HG02759 (cell line): ENCODE measurements around the gene CIAPIN1.

Experiments used
- ATAC-seq: cut with Tn5 transposase; IDR thresholded peaks from one replicate; pipeline ENCODE4 v1.9.1; 2021; ENCODE audit warnings: mild to moderate bottlenecking, moderate library complexity; ENCODE audit not compliant: unreplicated experiment

The CIAPIN1 gene

DNA sequence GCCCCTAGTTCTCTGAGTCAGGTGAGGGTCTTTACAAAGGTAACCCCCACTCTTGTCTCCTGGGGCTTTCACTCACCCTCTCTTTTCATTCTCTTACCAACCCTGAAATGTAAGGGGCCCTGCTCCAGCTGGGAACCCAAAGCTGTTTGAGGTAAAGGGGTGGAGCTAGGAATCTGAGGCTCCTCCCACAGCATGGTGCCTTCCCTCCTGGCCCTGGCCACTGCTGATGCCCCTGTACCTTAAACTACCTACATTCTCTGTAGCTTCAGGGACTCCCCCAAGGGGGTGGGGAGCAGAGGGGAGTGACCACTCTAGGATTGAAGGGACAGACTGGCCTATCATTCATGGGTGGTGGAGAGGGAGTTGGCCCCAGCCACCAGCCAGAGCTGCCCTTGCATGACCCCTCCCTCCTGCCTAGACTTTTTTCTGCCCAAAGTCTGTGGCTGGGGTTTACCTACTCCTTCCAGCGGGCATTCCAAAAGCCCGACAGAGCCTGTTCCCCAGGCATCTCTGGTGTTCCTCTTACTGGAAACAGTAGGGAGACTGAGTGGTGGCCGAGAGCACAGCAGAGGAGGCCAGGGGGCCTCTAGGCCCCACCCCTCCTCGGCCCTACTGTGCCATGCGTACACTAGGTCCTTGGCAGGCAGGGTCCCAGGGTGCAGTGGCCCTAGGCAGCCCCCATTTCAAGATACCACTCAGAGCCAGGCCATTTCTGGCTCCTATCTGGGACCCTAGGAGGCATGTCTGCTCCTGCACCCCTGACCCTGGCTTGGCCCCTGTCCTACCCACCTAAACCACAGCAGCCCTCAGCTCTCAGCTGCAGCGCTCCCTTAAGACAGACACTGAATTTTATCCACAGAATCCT, 29.6 kb upstream of the CIAPIN1 start:
- no peak for ATAC-seq

DNA sequence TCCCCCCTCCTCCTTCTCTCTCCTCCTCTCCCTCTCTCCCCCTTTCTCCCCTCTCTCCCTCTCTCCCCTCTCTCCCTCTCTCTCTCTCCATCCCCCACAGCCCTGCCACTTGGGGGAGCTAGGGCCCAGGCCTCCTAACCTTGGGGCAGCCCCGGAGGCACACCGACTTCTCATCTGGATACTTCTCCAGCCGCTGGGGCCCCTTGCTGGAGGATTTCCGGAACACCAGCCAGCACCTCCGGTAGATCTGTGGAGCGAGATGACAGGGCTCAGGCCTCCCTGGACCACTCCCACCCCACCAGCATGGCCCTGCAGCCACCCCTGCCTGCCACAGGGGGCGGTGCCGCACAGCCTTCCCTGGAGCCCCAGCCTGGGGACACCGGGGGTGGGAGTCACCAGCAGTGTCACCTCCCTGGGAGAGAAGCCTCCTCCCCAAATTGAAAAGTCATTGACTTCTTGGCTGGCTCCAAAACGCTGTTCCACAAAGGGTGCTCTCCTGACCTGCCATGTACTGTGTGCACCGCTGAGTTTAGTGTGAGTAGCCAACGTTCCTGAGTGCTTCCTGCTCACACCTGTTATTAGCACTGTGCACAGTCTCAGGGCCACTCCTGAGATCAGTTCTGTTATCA, 28.6 kb upstream of the CIAPIN1 start:
- peak; percentile 92 for ATAC-seq

DNA sequence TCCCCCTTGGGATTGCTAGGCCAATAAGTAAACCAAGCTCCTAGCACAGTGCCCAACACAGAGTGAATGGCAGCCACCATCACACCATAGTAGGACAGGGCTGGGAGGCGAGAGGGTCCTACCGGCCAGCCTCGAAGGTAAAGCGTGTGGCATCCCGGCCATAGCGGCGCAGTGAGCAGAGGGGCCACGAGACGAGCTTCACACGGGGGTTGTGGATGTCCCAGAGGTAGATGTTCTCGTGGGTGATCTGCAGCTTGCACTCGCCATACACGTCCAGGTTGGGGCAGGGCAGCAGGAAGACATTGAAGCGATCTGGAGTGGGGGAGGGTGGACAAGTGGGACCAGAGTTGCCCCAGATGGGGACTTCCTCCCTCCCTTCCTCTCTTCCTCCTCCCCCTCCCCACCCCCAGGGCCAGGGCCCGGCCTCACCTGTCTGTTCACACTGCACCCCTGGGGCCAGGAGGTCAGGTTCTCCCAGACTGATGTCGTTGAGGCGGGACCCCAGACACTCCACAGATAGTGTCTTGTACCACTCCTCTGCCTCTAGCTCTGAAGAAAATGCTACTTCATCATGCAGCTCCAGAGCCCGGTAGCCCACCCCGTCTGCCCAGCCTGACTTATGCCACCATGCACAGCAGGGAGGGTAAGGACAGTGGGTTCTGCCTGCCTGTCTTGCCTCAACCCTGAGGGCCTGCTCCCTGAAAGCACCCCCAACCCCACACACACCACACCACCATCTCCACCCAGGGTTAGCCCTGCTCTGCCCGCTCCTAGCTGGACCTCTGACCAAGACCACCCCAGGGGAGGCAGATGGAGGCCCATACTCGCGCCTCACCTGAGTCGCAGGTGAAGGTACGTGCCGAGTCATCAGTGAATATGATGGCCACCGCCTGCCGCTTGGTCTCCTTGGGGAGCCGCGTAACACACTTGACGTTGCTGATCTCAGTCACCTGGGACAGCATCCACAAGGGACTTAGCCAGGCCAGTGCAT, 27.8 kb upstream of the CIAPIN1 start:
- ATAC-seq, result no peak

DNA sequence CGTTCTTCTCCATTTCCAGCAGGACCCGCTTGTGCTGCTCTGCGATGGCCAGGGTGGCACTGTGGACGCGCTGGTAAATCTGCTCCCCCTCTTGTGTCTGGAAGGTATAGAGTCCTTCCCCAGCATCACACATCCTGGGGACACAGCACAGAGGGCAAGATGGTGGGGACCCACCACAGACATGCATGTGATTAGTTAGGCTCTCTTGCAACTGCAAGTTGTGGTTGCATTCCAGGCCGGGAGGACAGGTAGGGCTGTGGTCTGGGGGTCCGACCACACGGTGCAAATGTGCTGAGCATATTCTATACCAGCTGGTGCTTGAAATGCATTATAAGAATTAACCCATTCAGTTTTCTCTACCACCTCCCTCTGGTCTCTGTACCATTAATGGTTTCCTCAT, 26.7 kb upstream of the CIAPIN1 start:
- no peak for ATAC-seq

DNA sequence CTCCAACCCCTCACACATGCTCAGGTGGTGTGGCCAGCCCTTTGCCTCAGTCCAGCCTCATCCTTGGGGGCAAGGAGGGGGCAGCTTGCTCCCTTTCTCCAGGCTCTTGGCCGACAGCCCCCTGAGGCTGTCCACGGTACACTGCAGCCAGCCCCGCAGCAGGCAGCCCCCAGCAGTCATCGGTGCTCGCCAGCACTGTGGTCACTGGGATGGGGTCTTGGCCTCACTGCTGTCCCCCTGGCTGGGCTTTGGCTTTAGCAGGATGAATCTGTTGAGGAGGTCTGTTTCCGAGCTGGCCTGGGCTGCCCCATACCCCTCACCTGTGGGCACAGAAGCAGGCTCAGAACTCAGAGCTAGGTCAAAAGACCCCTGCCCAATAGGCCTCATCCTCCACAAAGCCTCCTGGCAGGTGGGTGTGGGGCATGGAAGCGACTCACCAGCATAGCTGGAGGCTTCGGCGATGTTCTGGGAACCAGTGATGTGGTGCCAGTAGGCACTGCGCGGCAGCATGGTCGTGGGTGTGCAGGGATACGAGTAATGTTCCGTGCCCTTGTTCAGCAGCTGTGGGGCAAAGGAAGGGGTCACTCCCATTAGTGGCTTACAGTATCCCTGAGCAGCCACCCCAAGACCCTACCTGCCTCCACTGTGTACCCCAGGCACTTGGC, 26.1 kb upstream of the CIAPIN1 start:
- ATAC-seq, result no peak

DNA sequence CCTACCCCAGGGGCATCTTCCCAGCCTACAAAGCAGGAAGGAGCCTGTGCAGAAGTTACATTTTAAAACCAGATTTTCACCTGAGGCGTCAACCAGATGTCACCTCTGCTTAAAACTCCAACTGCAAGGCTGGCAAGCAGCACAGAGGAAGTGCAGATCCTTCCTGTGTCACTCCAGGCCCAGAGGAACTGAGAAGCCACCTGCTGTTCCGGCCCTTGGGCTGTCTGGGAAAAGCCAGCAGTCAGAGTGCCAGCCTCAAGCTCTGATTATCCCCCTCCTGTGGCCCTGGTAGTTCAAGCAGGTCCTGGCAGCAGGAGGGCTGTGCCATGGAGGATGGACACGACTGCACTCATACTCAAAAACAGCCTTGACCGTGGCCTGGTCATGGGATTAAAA, 25.5 kb upstream of the CIAPIN1 start:
- ATAC-seq, result no peak

DNA sequence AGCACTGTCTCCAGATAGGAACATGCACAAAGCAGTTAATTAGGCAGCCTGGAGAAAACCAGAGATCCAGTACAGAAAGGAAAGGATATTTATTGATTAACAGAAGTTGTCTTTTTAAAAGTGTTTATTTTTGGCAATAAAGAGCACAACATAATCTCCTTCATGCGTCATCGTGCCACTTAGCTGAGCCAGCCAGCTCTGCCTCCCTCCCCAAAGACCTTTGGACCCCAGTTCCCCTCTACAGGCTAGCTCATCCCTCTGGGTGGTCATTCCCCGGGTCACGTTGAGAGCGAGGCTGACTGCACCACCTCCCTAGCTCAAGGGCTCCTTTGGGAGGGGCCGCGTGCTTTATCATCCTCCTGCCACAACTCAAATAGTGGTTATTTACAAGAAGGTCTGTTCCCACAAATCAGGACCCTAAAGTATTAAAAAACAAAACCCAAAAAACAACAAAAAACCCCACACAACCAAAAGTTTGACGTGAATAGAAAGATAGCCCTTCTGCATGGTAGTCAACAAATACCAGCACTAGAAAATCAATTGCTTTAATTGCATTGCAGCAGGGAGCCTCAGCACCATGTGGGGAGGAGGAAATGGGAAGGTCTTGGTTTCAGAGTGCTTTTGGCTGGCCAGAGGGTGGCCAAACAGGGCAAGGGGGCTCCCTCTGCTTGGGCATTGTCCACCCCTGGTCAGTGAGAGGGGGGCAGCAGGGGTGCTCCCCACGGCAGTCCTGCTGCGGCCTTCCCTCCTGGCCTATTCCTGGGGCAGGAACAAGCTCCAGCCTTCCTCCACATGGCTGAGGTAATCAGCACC, 24.9 kb upstream of the CIAPIN1 start:
- no peak for ATAC-seq

DNA sequence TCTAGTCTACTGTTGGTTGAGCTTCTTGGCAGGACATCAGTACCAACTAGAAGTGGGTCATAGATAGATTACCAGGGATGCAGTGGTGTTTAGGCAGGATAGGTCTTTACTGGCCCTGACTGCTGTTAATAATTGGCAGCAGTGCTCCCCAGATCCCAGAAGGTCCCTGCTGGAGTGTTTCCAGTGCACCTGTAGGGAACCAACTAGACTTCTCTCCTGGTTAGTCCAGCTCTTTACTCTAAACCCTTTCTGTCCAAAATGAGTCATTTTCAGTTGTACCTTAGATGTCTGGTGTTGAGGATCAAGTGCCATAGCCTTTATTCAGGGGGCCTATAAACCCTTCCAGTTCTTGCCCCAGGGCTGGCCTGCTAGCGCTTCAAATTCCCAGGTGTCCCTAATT, 24.0 kb upstream of the CIAPIN1 start:
- no peak for ATAC-seq

DNA sequence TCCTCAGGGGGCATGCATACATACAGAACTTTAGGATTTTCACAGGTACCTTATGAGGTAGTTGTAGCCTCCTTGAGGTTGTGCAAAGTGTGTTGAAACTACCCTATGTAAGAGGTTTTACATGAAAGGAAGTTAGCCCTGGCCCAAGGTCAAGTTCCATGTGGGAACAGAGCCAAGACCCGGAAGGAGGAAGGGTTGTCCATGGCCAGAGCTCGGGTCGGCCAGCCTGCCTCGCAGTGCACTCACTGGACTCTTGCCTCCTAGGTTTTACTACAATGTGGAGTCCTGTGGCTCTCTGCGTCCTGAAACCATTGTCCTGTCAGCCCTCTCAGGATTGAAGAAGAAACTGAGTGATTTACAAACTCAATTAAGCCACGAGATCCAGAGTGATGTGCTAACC, 23.5 kb upstream of the CIAPIN1 start:
- ATAC-seq, result no peak

DNA sequence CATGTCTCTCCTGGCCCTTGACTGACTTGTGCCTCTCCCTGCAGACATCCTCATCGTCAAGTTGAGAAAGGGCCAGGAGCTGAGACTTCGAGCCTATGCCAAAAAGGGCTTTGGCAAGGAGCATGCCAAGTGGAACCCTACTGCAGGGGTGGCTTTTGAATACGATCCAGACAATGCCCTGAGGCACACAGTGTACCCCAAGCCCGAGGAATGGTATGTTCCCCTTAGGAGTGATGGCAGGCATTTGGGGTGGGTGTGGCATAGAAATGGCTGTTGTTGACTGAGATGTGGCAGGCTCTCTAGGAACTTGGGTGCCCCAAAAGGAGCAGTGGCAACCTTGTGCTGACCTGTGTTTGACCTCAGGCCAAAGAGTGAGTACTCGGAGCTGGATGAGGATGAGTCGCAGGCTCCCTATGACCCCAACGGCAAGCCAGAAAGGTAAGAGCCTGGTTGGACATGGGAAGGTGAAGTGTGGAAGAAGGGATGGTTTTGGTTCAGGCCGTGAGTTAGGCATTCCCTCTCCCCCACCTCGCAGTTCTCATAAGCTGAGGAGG, 22.8 kb upstream of the CIAPIN1 start:
- ATAC-seq, result no peak

DNA sequence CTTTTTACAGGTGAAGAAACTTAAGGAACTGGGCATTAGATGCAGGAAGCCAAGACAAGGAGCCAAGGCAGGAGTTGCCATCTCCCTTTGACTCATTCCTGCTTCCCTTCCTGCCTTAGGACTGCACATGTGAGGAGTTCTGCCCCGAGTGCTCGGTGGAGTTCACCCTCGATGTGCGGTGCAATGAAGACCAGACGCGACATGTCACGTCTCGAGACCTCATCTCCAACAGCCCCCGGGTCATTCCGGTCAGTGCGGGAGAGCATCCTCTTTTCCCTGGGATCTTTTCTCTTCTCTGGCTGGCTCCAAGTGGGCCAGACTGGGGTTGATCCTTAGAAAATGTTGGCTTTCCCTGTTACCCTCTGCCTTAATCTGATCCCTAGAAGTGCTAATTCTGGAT, 21.9 kb upstream of the CIAPIN1 start:
- ATAC-seq, result no peak

DNA sequence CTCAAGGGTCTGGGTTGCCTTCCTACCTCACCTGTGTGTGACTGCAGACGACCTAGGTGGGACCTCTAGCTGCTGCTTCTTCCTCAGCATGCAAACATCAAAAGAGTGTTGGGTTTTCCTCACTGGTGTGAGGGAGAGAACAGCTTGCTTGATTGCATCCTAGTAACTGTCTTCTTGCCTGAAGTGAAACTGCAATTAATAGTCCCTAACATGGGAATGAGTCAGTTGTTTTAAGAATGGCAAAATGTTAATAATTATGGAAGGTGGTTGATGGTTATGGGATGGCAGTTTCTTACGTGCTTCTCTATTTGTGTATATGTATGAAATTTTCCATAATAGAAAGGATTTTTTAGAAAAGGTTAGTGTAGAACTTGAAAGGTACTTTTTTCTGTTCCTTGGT, 21.2 kb upstream of the CIAPIN1 start:
- no peak for ATAC-seq

DNA sequence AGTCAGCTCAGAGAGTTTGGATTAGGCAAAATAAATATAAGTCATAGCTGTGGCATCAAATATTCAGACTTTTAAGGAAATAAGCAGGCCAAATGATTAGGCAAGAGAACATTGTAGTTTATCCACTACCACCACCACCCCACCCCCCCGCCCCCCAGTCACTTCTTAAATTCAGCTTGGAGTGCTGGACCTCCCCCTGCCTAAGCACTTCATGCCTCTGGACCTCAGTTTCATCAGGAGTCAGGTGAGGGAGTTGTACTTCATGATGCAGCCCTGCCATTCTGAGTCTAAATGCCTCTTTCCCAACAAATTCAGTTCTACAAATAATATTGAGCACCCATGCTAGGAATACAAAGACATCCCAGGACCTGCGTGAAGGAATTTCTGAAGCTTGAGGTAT, 17.3 kb upstream of the CIAPIN1 start:
- no peak for ATAC-seq

DNA sequence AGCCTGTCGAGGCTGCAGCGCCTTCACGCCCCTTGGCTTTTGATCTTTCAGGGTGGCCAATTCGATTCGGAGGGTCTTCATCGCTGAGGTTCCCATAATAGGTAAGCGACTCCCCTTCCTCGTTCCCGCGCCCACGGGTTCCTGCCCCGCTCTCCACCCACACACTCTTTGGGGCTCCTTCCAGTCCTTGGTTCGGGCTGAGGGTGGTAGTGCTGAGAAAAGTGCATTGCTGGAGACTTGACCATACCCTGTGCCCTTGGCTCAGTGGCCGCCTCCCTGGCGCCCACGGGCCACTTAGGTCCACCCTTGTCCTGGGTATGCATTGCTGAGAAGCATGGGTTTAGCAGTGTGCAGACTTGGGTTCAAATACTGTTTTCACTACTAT, 15.8 kb upstream of the CIAPIN1 start:
- ATAC-seq, result peak; percentile 23

DNA sequence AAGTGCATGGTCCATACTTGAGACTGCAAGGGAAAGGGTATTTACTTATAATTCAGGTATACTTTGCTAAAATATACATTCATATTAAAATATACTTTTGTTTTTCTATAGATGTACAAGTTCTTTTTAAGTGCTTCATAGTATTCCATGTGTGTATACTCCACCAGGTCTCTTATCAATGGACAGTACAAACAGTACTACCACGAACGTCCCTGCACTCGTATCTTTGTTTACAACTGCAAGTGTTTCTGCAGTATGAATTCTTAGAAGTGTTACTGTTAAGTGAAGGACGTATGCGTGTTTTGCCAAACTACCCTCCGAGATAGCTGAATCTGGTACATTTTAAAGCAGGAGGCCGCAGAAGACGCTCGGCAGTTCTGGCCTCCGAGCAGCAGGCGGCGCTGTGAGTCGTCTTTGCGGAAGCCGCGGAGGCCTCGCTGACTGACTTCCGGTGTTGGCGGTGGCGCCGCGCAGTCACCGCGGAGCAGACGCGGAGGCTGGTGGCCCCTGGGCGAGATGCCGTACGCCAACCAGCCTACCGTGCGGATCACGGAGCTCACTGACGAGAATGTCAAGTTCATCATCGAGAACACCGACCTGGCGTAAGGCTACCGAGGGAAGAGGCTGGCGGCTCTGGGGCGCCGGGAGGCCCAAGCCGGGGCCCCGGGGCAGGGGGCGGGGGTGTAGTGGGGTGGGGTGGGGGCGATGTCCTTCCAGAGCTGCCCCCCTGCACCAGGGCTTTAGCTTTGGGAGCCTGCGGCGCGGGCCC, 15.2 kb upstream of the CIAPIN1 start, which contains the start of gene POLR2C:
TSS of gene POLR2C (plus strand) at position 471 of the 769 bp plus-strand sequence. CDS start at position 517, 46 bp downstream.
- peak; percentile 91 for ATAC-seq

DNA sequence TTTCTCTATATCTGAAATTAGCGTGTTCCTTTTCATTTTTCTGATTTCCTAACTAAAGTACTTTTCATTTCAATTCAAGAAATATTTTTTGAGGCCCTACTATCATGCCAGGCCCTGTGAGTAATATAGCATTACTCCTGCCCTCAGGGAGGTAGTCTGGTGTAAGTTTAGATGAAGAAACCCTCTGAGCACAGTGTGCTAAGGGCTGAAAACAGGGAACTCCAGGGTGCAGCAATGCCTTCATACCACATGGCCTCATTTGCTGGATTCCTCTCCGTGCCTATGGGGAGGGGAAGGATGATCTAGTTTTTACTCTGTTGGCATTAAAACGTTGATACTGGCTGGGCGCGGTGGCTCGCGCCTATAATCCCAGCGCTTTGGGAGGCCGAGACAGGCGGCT, 4.8 kb upstream of the CIAPIN1 start:
- no peak for ATAC-seq

DNA sequence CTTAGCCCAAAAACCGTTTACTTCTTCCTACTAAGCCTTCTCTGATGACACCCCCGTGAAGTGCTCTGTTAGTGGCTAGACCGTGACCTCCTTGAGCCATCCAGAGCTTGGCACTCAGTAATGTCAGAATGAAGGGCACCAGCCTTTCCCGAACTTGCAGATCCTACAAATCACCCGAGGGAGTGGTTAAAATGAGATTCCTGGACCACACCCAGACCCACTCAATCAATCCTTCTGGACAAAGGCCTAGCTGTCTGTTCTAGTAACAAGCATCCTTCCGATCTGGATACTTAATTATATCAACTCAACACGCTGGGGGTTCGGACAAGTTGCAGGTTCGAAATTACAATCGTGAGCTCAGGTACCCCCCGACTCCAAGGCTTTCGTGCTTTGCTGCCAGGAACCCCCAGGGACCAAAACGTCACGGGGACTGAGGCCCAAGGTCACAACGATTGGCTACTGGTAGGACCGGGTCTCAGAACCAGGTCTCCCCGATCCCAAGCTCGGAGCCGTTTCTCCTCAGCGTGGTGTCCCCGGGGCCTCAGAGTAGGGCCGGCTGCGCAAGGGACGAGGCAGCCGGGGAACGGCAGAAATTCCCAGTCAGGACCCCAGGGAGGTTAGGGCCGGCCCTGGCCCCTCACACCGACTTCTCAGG, 527 bp downstream of the CIAPIN1 start:
- ATAC-seq, result peak; percentile 39

DNA sequence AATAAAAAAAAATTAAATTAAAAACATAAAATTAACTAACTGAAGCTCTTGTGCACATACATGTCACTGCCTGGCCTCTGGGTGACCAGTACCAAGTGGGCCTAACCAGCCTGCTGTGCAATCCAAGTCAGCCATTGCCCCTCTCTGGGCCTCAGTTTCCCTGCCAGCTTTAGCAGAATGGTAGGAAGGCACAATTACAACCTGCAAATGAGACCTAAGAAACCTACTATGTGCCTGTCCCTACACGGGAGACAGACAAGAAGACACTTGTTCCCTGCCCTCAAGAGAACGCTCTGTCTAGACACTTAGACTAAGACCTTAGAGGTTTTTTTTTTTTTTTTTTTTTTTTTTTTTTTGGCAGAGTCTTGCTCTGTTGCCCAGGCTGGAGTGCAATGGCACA, 1.7 kb downstream of the CIAPIN1 start:
- no peak for ATAC-seq
